ENCODE data around the gene HSD17B12. TPM values are rescaled to one million over a fixed set of nuclear protein-coding genes. Genes with fewer than 3 reads are reported as not detected.

The HSD17B12 gene
- total and polyA plus RNA-seq, 3 experiments from 2014 or later = 26.3 to 37.1 (median 32.3) TPM

- no peak overlapping the region for H3K4me3 Mint-ChIP-seq
- POLR2A ChIA-PET = no interaction called here
Measured at GRCh38 chr11:43689167-43689566, 8.6 kb downstream of the HSD17B12 start.

GRCh38 chr11:43690929-43691725 is 10.6 kb downstream of the HSD17B12 start:
- H3K27ac Mint-ChIP-seq = no peak overlapping the region
- peaks cover 13 to 24% (median 21%) of the 10 kb centered on the region in 3 donors for H3K4me1 Mint-ChIP-seq
- H3K27me3 Mint-ChIP-seq = no peaks in the 10 kb centered on the region
- no peaks in the 10 kb centered on the region for H3K27me3 ChIP-seq (ENCODE audit: insufficient read depth, low read length, poor library complexity, severe bottlenecking)
- H3K27ac ChIP-seq (ENCODE audit: low read depth, low read length) = no peak overlapping the region
- no peak for DNase-seq
- peaks cover 8 to 15% (median 10%) of the 10 kb centered on the region in 3 donors for H3K36me3 Mint-ChIP-seq
- H3K4me1 ChIP-seq (ENCODE audit: insufficient read depth, low read length) = peaks cover 5% of the 10 kb centered on the region
- H3K36me3 ChIP-seq (ENCODE audit: insufficient read depth, low read length) = no peaks in the 10 kb centered on the region
- no peaks in the 10 kb centered on the region for H3K9me3 ChIP-seq (ENCODE audit: low read length)
- CTCF ChIA-PET = no interaction called here
- no peaks in the 10 kb centered on the region for H3K9me3 Mint-ChIP-seq
- POLR2A ChIA-PET = no interaction called here
- H3K4me3 ChIP-seq (ENCODE audit: low read length) = no peak overlapping the region
- H3K4me3 Mint-ChIP-seq = no peak overlapping the region

More at GRCh38 chr11:43689167-43689566, 8.6 kb downstream of the HSD17B12 start:
- H3K27me3 Mint-ChIP-seq = no peaks in the 10 kb centered on the region
- Histone ChIP-seq H3K4me1 (ENCODE audit: insufficient read depth, low read length) (peaks cover 5% of the 10 kb centered on the region), H3K4me3 (ENCODE audit: low read length) (no peak overlapping the region), H3K36me3 (ENCODE audit: insufficient read depth, low read length) (no peaks in the 10 kb centered on the region), H3K9me3 (ENCODE audit: low read length) (no peaks in the 10 kb centered on the region), H3K27ac (ENCODE audit: low read depth, low read length) (no peak overlapping the region), H3K27me3 (ENCODE audit: insufficient read depth, low read length, poor library complexity, severe bottlenecking) (no peaks in the 10 kb centered on the region)
- CTCF ChIA-PET = no interaction called here
- DNase-seq = no peak
- H3K4me1 Mint-ChIP-seq = peaks cover 19 to 38% (median 25%) of the 10 kb centered on the region in 3 donors
- no peaks in the 10 kb centered on the region for H3K9me3 Mint-ChIP-seq
- H3K36me3 Mint-ChIP-seq = peaks cover 11 to 18% (median 15%) of the 10 kb centered on the region in 3 donors
- H3K27ac Mint-ChIP-seq = no peak overlapping the region

DNA sequence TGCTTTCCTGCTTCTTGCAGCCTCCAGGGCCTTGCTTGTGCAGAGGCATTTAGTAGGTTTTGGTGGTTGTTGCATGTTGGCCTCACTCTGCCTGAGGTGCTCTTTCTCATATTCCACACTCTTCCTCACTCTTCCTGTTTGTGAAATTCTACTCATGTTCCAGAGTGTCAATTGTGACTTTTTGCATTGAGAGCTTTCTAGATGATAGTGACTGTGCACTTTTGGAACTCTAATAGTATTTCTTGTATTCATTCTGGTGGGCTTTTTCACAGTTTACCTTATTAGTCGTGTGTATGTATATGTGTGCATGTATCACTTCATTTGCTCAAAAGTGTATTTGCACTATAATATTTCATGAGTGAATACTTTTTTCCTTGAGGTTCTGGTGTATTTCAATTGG is 11.3 kb downstream of the HSD17B12 start:
- Mint-ChIP-seq H3K4me3 (no peak overlapping the region), H3K27ac (no peak overlapping the region), H3K27me3 (no peaks in the 10 kb centered on the region), H3K4me1 (peaks cover 13 to 21% (median 21%) of the 10 kb centered on the region in 3 donors), H3K36me3 (peaks cover 5 to 15% (median 10%) of the 10 kb centered on the region in 3 donors), H3K9me3 (no peaks in the 10 kb centered on the region)
- CTCF ChIA-PET = no interaction called here
- no peaks in the 10 kb centered on the region for H3K27me3 ChIP-seq (ENCODE audit: insufficient read depth, low read length, poor library complexity, severe bottlenecking)
- H3K27ac ChIP-seq (ENCODE audit: low read depth, low read length) = no peak overlapping the region
- H3K4me3 ChIP-seq (ENCODE audit: low read length) = no peak overlapping the region
- H3K36me3 ChIP-seq (ENCODE audit: insufficient read depth, low read length) = no peaks in the 10 kb centered on the region
- H3K4me1 ChIP-seq (ENCODE audit: insufficient read depth, low read length) = peaks cover 5% of the 10 kb centered on the region
- H3K9me3 ChIP-seq (ENCODE audit: low read length) = no peaks in the 10 kb centered on the region
- no peak for DNase-seq
- POLR2A ChIA-PET = no interaction called here

GRCh38 chr11:43693069-43693468 is 12.5 kb downstream of the HSD17B12 start:
- Histone ChIP-seq H3K27me3 (ENCODE audit: insufficient read depth, low read length, poor library complexity, severe bottlenecking) (no peaks in the 10 kb centered on the region), H3K9me3 (ENCODE audit: low read length) (no peaks in the 10 kb centered on the region), H3K27ac (ENCODE audit: low read depth, low read length) (no peak overlapping the region), H3K4me3 (ENCODE audit: low read length) (no peak overlapping the region), H3K4me1 (ENCODE audit: insufficient read depth, low read length) (no peaks in the 10 kb centered on the region), H3K36me3 (ENCODE audit: insufficient read depth, low read length) (no peaks in the 10 kb centered on the region)
- Mint-ChIP-seq H3K27me3 (no peaks in the 10 kb centered on the region), H3K4me3 (no peak overlapping the region), H3K27ac (no peak overlapping the region), H3K36me3 (peaks cover 5 to 15% (median 10%) of the 10 kb centered on the region in 3 donors), H3K4me1 (peaks cover 12 to 21% (median 21%) of the 10 kb centered on the region in 3 donors), H3K9me3 (no peaks in the 10 kb centered on the region)
- POLR2A ChIA-PET = no interaction called here
- DNase-seq = no peak
- CTCF ChIA-PET = no interaction called here

DNA sequence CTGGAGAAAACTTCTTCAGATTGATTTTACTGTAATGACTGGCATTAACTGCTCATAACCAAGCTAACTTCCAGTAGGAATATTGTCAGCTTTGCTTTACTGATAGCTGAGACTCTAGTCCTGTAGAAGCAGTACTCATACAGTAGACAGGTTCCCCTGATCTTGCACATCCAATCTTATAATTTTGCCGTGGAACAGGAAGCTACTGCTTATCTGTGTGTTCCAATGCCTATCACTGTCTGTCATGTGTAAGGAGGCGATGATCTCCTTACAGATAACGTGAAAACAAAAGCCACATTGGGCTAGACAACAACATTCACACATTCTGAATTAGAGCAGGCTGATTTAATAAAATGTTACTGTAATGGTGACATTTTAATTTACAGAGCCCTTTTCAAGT is 13.2 kb downstream of the HSD17B12 start:
- Mint-ChIP-seq H3K9me3 (no peaks in the 10 kb centered on the region), H3K36me3 (peaks cover 5 to 15% (median 10%) of the 10 kb centered on the region in 3 donors), H3K4me1 (peaks cover 12 to 21% (median 21%) of the 10 kb centered on the region in 3 donors), H3K4me3 (no peak overlapping the region), H3K27ac (no peak overlapping the region), H3K27me3 (no peaks in the 10 kb centered on the region)
- ChIA-PET POLR2A (no interaction called here), CTCF (no interaction called here)
- Histone ChIP-seq H3K4me1 (ENCODE audit: insufficient read depth, low read length) (no peaks in the 10 kb centered on the region), H3K9me3 (ENCODE audit: low read length) (no peaks in the 10 kb centered on the region), H3K4me3 (ENCODE audit: low read length) (no peak overlapping the region), H3K27me3 (ENCODE audit: insufficient read depth, low read length, poor library complexity, severe bottlenecking) (no peaks in the 10 kb centered on the region), H3K27ac (ENCODE audit: low read depth, low read length) (no peak overlapping the region), H3K36me3 (ENCODE audit: insufficient read depth, low read length) (no peaks in the 10 kb centered on the region)
- no peak for DNase-seq

GRCh38 chr11:43694477-43694876 is 13.9 kb downstream of the HSD17B12 start:
- no peaks in the 10 kb centered on the region for H3K9me3 Mint-ChIP-seq
- H3K27me3 ChIP-seq (ENCODE audit: insufficient read depth, low read length, poor library complexity, severe bottlenecking) = no peaks in the 10 kb centered on the region
- H3K4me1 Mint-ChIP-seq = peaks cover 12 to 21% (median 18%) of the 10 kb centered on the region in 3 donors
- ChIA-PET CTCF (no interaction called here), POLR2A (no interaction called here)
- no peak overlapping the region for H3K4me3 Mint-ChIP-seq
- H3K27me3 Mint-ChIP-seq = no peaks in the 10 kb centered on the region
- no peak overlapping the region for H3K27ac Mint-ChIP-seq
- peaks cover 5 to 15% (median 10%) of the 10 kb centered on the region in 3 donors for H3K36me3 Mint-ChIP-seq
- H3K4me3 ChIP-seq (ENCODE audit: low read length) = no peak overlapping the region
- no peaks in the 10 kb centered on the region for H3K36me3 ChIP-seq (ENCODE audit: insufficient read depth, low read length)
- no peak for DNase-seq
- no peaks in the 10 kb centered on the region for H3K4me1 ChIP-seq (ENCODE audit: insufficient read depth, low read length)
- no peak overlapping the region for H3K27ac ChIP-seq (ENCODE audit: low read depth, low read length)
- no peaks in the 10 kb centered on the region for H3K9me3 ChIP-seq (ENCODE audit: low read length)

GRCh38 chr11:43697679-43698078 is 17.1 kb downstream of the HSD17B12 start:
- peak overlapping the region in 1 of 8 donors; percentile 76 for H3K27ac Mint-ChIP-seq
- H3K27me3 ChIP-seq (ENCODE audit: insufficient read depth, low read length, poor library complexity, severe bottlenecking) = no peaks in the 10 kb centered on the region
- no peaks in the 10 kb centered on the region for H3K36me3 ChIP-seq (ENCODE audit: insufficient read depth, low read length)
- H3K27me3 Mint-ChIP-seq = no peaks in the 10 kb centered on the region
- POLR2A ChIA-PET = no interaction called here
- H3K4me3 ChIP-seq (ENCODE audit: low read length) = no peak overlapping the region
- H3K27ac ChIP-seq (ENCODE audit: low read depth, low read length) = no peak overlapping the region
- DNase-seq = no peak
- no peak overlapping the region for H3K4me3 Mint-ChIP-seq
- peaks cover 2 to 20% (median 4%) of the 10 kb centered on the region in 3 donors for H3K36me3 Mint-ChIP-seq
- no peaks in the 10 kb centered on the region for H3K4me1 ChIP-seq (ENCODE audit: insufficient read depth, low read length)
- no peaks in the 10 kb centered on the region for H3K9me3 ChIP-seq (ENCODE audit: low read length)
- H3K4me1 Mint-ChIP-seq = peaks cover 0 to 18% (median 4%) of the 10 kb centered on the region in 3 donors
- peaks cover 4 to 7% (median 5%) of the 10 kb centered on the region in 5 donors for H3K9me3 Mint-ChIP-seq
- CTCF ChIA-PET = no interaction called here

GRCh38 chr11:43699870-43700269 is 19.3 kb downstream of the HSD17B12 start:
- H3K4me1 Mint-ChIP-seq = peaks cover 5 to 12% (median 7%) of the 10 kb centered on the region in 3 donors
- Histone ChIP-seq H3K27me3 (ENCODE audit: insufficient read depth, low read length, poor library complexity, severe bottlenecking) (no peaks in the 10 kb centered on the region), H3K36me3 (ENCODE audit: insufficient read depth, low read length) (no peaks in the 10 kb centered on the region), H3K27ac (ENCODE audit: low read depth, low read length) (no peak overlapping the region), H3K9me3 (ENCODE audit: low read length) (no peaks in the 10 kb centered on the region), H3K4me3 (ENCODE audit: low read length) (no peak overlapping the region), H3K4me1 (ENCODE audit: insufficient read depth, low read length) (no peaks in the 10 kb centered on the region)
- peaks cover 5 to 30% (median 5%) of the 10 kb centered on the region in 3 donors for H3K36me3 Mint-ChIP-seq
- H3K27ac Mint-ChIP-seq = no peak overlapping the region
- peaks cover 6 to 8% (median 7%) of the 10 kb centered on the region in 5 donors for H3K9me3 Mint-ChIP-seq
- no peaks in the 10 kb centered on the region for H3K27me3 Mint-ChIP-seq
- POLR2A ChIA-PET = no interaction called here
- no peak for DNase-seq
- no peak overlapping the region for H3K4me3 Mint-ChIP-seq
- CTCF ChIA-PET = no interaction called here
